Esophagus muscularis mucosa (tissue), 4 donors: Measurements from ENCODE around the gene TSSK3. TPM values are rescaled to one million over a fixed set of nuclear protein-coding genes. Genes with fewer than 3 reads are reported as not detected.

Source experiments
- DNase-seq: peaks from one replicate; pipeline ENCODE4 v3.0.0-alpha.2; 2017; ENCODE audit errors: extremely low spot score
- H3K27ac ChIP-seq, 4 donors: fragments of 200-600 bp; sonication (generic); replicated peaks in 1 of 4; 1 replicate in 3 of 4; 2 replicates in 1 of 4; pipeline ENCODE4 v1.5.1; 2016 to 2019; ENCODE audit warnings: mild to moderate bottlenecking in 1 of 4
- H3K27me3 ChIP-seq, 4 donors: fragments of 200-600 bp; sonication (generic); one replicate each; pipeline versions ENCODE4 v1.5.1 to v1.6.0; 2016 to 2019
- H3K36me3 ChIP-seq, 4 donors: fragments of 200-600 bp; sonication (generic); one replicate each; pipeline ENCODE4 v1.5.1; 2016 to 2019
- H3K4me1 ChIP-seq, 4 donors: fragments of 200-600 bp; sonication (generic); one replicate each; pipeline ENCODE4 v1.5.1; 2016 to 2019
- H3K4me3 ChIP-seq, 4 donors: fragments of 200-600 bp; sonication (generic); 1 replicate in 2 of 4; 2 replicates in 2 of 4; pipeline ENCODE4 v1.5.1; 2016 to 2019; ENCODE audit warnings: mild to moderate bottlenecking in 4 of 4, moderate library complexity in 1 of 4
- H3K9me3 ChIP-seq, 4 donors: fragments of 200-600 bp; sonication (generic); 1 replicate in 3 of 4; 2 replicates in 1 of 4; pipeline ENCODE4 v1.5.1; 2016 to 2019
- CTCF ChIP-seq, 3 experiments: fragments of 200-600 bp in 2 of 3; fragments of 450-650 bp in 1 of 3; sonication (generic) in 2 of 3; IDR thresholded peaks; one replicate each; pipeline ENCODE4 v1.5.1; 2017 to 2019; ENCODE audit warnings: antibody characterized with exemption in 3 of 3, mild to moderate bottlenecking in 2 of 3, moderate library complexity in 1 of 3
- EP300 ChIP-seq: sonication (generic); formaldehyde crosslinking; IDR thresholded peaks from one replicate; pipeline ENCODE4 v1.6.1; 2017; ENCODE audit warnings: antibody characterized with exemption
- POLR2A ChIP-seq: fragments of 450-650 bp; IDR thresholded peaks from one replicate; pipeline ENCODE4 v1.6.1; 2017; ENCODE audit warnings: antibody characterized with exemption, moderate library complexity, mild to moderate bottlenecking, low read depth
- POLR2AphosphoS5 ChIP-seq, 2 donors: sonication (generic); formaldehyde crosslinking; IDR thresholded peaks; one replicate each; pipeline ENCODE4 v1.6.1; 2017; ENCODE audit warnings: antibody characterized with exemption in 2 of 2
- WGBS: methylation state at CpG from one replicate; pipeline ENCODE4 v1.1.5; 2018; 5-methylcytosine and 5-hydroxymethylcytosine counted together
- intact Hi-C: fragments of 100-400 bp; cut with DNase I; formaldehyde crosslinking; loops from one replicate; pipeline ENCODE4 v1.15.1; 2023
- total RNA-seq, 4 donors: library from RNA; depleted of rRNA; stranded (reverse); fragments of >200 nt; gene quantifications; one replicate each; pipeline versions ENCODE4 v1.1.0 to v1.2.1, GENCODE V29; 2016

TSSK3 gene
- total RNA-seq, 4 donors from 2014 or later: 0.86 to 3.7 TPM; not detected in 2

DNA sequence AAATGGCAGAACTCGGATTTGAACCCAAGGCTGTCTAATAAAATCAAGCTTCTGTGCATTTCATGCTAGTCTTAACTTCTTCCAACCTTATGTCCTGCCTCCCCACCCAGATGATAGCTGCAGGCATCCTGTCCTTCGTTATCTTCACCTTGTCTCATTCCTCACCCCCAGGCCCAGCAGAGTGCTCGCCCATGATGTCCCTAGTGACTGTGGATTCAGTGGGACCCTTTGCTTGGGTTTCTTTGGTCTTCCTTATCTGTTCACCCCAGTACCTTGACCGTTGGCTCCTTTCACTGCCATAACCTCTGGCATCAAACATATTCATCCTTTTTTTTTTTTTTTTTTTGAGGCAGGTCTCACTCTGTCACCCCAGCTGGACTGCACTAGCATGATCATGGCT, 37.5 kb downstream of the TSSK3 start:
- Histone ChIP-seq H3K27me3 (no peaks in the 10 kb centered on the region), H3K4me3 (no peak overlapping the region), H3K9me3 (no peaks in the 10 kb centered on the region), H3K4me1 (peaks cover 4 to 18% (median 13%) of the 10 kb centered on the region in 4 donors), H3K36me3 (no peaks in the 10 kb centered on the region), H3K27ac (no peak overlapping the region)
- TF ChIP-seq POLR2AphosphoS5 (IDR thresholded peaks at IDR 0.05): no peak
- TF ChIP-seq POLR2A: no peak
- no peak for TF ChIP-seq CTCF (IDR thresholded peaks at IDR 0.05)
- no peak for TF ChIP-seq EP300
- no peak for DNase-seq
- WGBS: 71% methylated on average over 4 of the region's 4 CpGs
- intact Hi-C loops: loop anchor here (5.0 kb wide), 1 partner anchor 47 kb away; no protein-coding TSS in a partner anchor

GRCh38 chr1:32400876-32401631, 38.7 kb downstream of the TSSK3 start:
- intact Hi-C loops: loop anchor here (5.0 kb wide), 1 partner anchor 46 kb away; no protein-coding TSS in a partner anchor
- peak; percentile 94 for DNase-seq
- Histone ChIP-seq H3K36me3 (no peaks in the 10 kb centered on the region), H3K27me3 (no peaks in the 10 kb centered on the region), H3K4me3 (peak overlapping the region in 1 of 4 donors; percentile 16), H3K4me1 (peaks cover 4 to 8% (median 4%) of the 10 kb centered on the region in 4 donors), H3K9me3 (no peaks in the 10 kb centered on the region), H3K27ac (peak overlapping the region; percentile 52 to 69 (median 66))
- 38% methylated on average over 13 of the region's 13 CpGs for WGBS
- TF ChIP-seq POLR2A: no peak
- TF ChIP-seq EP300: no peak
- TF ChIP-seq CTCF (IDR thresholded peaks at IDR 0.05): peak; percentile 84 to 96 (median 92)
- TF ChIP-seq POLR2AphosphoS5 (IDR thresholded peaks at IDR 0.05): peak in 1 of 2 donors; percentile 62

- intact Hi-C loops: loop anchor here (5.0 kb wide), 1 partner anchor 42 kb away; no protein-coding TSS in a partner anchor
- no peak for TF ChIP-seq POLR2AphosphoS5 (IDR thresholded peaks at IDR 0.05)
- no peak for TF ChIP-seq CTCF (IDR thresholded peaks at IDR 0.05)
- no peak for TF ChIP-seq POLR2A
- no peak for TF ChIP-seq EP300
- H3K4me1 ChIP-seq: peaks cover 4 to 8% (median 4%) of the 10 kb centered on the region in 4 donors
- no peaks in the 10 kb centered on the region for H3K36me3 ChIP-seq
- no peaks in the 10 kb centered on the region for H3K27me3 ChIP-seq
- H3K4me3 ChIP-seq: no peak overlapping the region
- no peaks in the 10 kb centered on the region for H3K9me3 ChIP-seq
- no peak for DNase-seq
- 29% methylated on average over 2 of the region's 2 CpGs for WGBS
- no peak overlapping the region for H3K27ac ChIP-seq
Measured at GRCh38 chr1:32404946-32405345, 42.6 kb downstream of the TSSK3 start.

GRCh38 chr1:32405672-32406467, 43.5 kb downstream of the TSSK3 start:
- Histone ChIP-seq H3K27ac (no peak overlapping the region), H3K27me3 (no peaks in the 10 kb centered on the region), H3K36me3 (no peaks in the 10 kb centered on the region), H3K9me3 (no peaks in the 10 kb centered on the region), H3K4me3 (no peak overlapping the region), H3K4me1 (peaks cover 3 to 4% (median 4%) of the 10 kb centered on the region in 4 donors)
- intact Hi-C loops: no loop called here
- no peak for DNase-seq
- 95% methylated on average over 4 of the region's 4 CpGs for WGBS
- no peak for TF ChIP-seq POLR2AphosphoS5 (IDR thresholded peaks at IDR 0.05)
- TF ChIP-seq CTCF (IDR thresholded peaks at IDR 0.05): no peak
- TF ChIP-seq EP300: no peak
- no peak for TF ChIP-seq POLR2A
